Adipose tissue (tissue), 3 donors: ENCODE data around the gene ISM1. TPM values are rescaled to one million over a fixed set of nuclear protein-coding genes. Genes with fewer than 3 reads are reported as not detected.

Experiments
- H3K27ac ChIP-seq: one replicate; pipeline ENCODE4 v1.5.1; 2013; ENCODE audit warnings: low read depth, low read length
- WGBS, 3 donors: extraction: QIAGEN DNeasy Blood & Tissue Kit; methylation state at CpG; one replicate each; pipeline ENCODE4 v1.1.7; 2013; 5-methylcytosine and 5-hydroxymethylcytosine counted together
- polyA plus RNA-seq, 3 donors: library from polyadenylated mRNA; stranded (reverse); fragments of 200-250 nt; gene quantifications; one replicate each; pipeline ENCODE4 v1.2.3, GENCODE V29; 2013
- donor health status: healthy with polysubstance abuse.
- donor health status: Bipolar disorder and iron deficiency.
- donor health status: healthy.

Gene ISM1
- 1 to 10 TPM; 1.0 to 9.3 (median 3.6) TPM for polyA plus RNA-seq

- no peak within 1 kb of the TSS for H3K27ac ChIP-seq
- 0 to 2% (median 0%) methylated on average over 26 to 37 of the region's 39 CpGs for WGBS, 3 donors
These were observed at the start of gene ISM1 for GRCh38 chr20:13220904-13221297. Gene ISM1, plus strand, starts transcription at chr20:13221274. Its CDS starts 503 bp downstream, at chr20:13221777.

GRCh38 chr20:13173201-13173600 is 47.9 kb upstream of the ISM1 start:
- WGBS, 3 donors = 76 to 81% (median 77%) methylated on average over 2 of the region's 2 CpGs

GRCh38 chr20:13174402-13174801 is 46.7 kb upstream of the ISM1 start:
- 89 to 93% (median 91%) methylated on average over 9 of the region's 9 CpGs for WGBS, 3 donors
- H3K27ac ChIP-seq = no peak overlapping the region

More at GRCh38 chr20:13173201-13173600, 47.9 kb upstream of the ISM1 start:
- no peak overlapping the region for H3K27ac ChIP-seq

GRCh38 chr20:13180986-13181889 is 39.8 kb upstream of the ISM1 start:
- WGBS, 3 donors = 76 to 81% (median 79%) methylated on average over 7 of the region's 7 CpGs

GRCh38 chr20:13183005-13183404 is 38.1 kb upstream of the ISM1 start:
- H3K27ac ChIP-seq = no peak overlapping the region
- 42 to 50% (median 47%) methylated on average over 1 of the region's 1 CpG for WGBS, 3 donors

More at GRCh38 chr20:13180986-13181889, 39.8 kb upstream of the ISM1 start:
- H3K27ac ChIP-seq = no peak overlapping the region

- WGBS, 3 donors = 52 to 73% (median 58%) methylated on average over 3 of the region's 3 CpGs
- no peak overlapping the region for H3K27ac ChIP-seq
These were observed 34.9 kb upstream of the ISM1 start for GRCh38 chr20:13186043-13186774.

GRCh38 chr20:13187899-13188298 is 33.2 kb upstream of the ISM1 start:
- WGBS, 3 donors = 46 to 64% (median 54%) methylated on average over 2 of the region's 2 CpGs
- H3K27ac ChIP-seq = no peak overlapping the region

- H3K27ac ChIP-seq = no peak overlapping the region
- 83 to 92% (median 85%) methylated on average over 2 of the region's 2 CpGs for WGBS, 3 donors
These were observed 21.8 kb upstream of the ISM1 start for GRCh38 chr20:13199279-13199678.

GRCh38 chr20:13200767-13201500 is 20.1 kb upstream of the ISM1 start:
- 60 to 74% (median 65%) methylated on average over 5 of the region's 5 CpGs for WGBS, 3 donors
- no peak overlapping the region for H3K27ac ChIP-seq

GRCh38 chr20:13202565-13202964 is 18.5 kb upstream of the ISM1 start:
- WGBS, 3 donors = 56 to 69% (median 57%) methylated on average over 6 of the region's 6 CpGs
- no peak overlapping the region for H3K27ac ChIP-seq

GRCh38 chr20:13205425-13205824 is 15.6 kb upstream of the ISM1 start:
- 80 to 87% (median 84%) methylated on average over 4 of the region's 4 CpGs for WGBS, 3 donors
- no peak overlapping the region for H3K27ac ChIP-seq

- no peak overlapping the region for H3K27ac ChIP-seq
- WGBS, 3 donors = 72 to 87% (median 84%) methylated on average over 5 of the region's 5 CpGs
These were observed 15.1 kb upstream of the ISM1 start for GRCh38 chr20:13205848-13206434.

GRCh38 chr20:13207016-13207415 is 14.1 kb upstream of the ISM1 start:
- no peak overlapping the region for H3K27ac ChIP-seq
- WGBS, 3 donors = 91 to 95% (median 92%) methylated on average over 2 of the region's 2 CpGs

- WGBS, 3 donors = 47 to 94% (median 67%) methylated on average over 4 of the region's 4 CpGs
- H3K27ac ChIP-seq = no peak overlapping the region
These were observed 9.0 kb upstream of the ISM1 start for GRCh38 chr20:13211956-13212618.

- H3K27ac ChIP-seq = no peak overlapping the region
- 50 to 74% (median 61%) methylated on average over 5 of the region's 5 CpGs for WGBS, 3 donors
These were observed 8.3 kb upstream of the ISM1 start for GRCh38 chr20:13212750-13213149.

GRCh38 chr20:13213335-13213734 is 7.7 kb upstream of the ISM1 start:
- 61 to 85% (median 71%) methylated on average over 1 of the region's 1 CpG for WGBS, 3 donors
- no peak overlapping the region for H3K27ac ChIP-seq

GRCh38 chr20:13216533-13216932 is 4.5 kb upstream of the ISM1 start:
- no peak overlapping the region for H3K27ac ChIP-seq
- 28 to 48% (median 29%) methylated on average over 1 of the region's 1 CpG for WGBS, 3 donors
